Measurements from ENCODE around the gene TAS1R3. TPM values are rescaled to one million over a fixed set of nuclear protein-coding genes. Genes with fewer than 3 reads are reported as not detected.

Gene TAS1R3
- total and polyA plus RNA-seq, 10 of the 15 experiments (the other 5 are each of a cell fraction or from before 2014, with no cell fraction given) = 0.04 to 0.51 (median 0.08) TPM; not detected in 3

DNA sequence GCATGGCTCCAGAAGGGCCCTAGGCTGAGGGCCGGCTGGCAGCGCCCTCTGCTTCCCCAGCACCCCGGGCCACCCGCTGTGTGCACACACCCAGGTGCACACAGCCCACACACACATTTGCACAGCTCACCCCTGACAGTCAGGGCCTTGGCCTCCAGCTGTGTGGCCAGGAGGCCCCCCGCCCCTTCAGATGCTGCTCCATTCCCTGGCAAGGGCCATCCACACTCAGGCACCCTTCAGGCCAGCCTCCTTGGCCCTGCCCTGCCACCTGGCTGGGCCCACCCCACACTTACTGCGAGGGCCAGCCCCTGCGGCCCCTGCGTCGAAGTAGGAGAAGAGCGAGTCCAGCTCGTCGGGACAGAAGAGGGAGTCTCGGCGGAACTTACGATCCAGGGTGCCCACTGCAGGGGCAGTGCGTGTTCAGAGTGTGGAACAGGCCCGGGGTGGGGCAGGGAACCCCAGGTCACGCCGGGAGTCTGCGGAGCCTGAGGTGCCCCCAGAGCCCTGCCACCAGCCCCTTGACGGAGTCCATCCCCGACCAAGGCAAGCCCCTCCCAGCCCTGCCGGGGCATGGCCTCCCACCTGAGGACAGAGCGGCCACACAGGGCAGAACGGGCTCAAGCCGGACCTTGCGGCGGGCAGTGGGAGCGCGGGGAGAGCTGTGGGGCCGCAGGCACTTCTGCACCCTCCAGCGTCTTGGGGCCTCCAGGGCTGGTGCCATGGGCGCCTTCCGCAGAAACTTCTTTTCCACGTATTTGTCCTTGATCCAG, 35.7 kb upstream of the TAS1R3 start:
- DNase-seq (ENCODE audit: low read depth, low spot score) (no peak), ATAC-seq (no peak), FAIRE-seq (no peak)
- no peaks in the 10 kb centered on the region for H3K79me2 ChIP-seq (ENCODE audit: control insufficient read depth, insufficient read depth, low read length)
- 87% methylated on average over 35 of the region's 35 CpGs for WGBS (ENCODE audit: insufficient coverage, insufficient replicate concordance, low lambda C conversion rate, missing lambda C conversion rate)
- no peaks in the 10 kb centered on the region for H3K9me3 ChIP-seq (replicated peaks; ENCODE audit: control insufficient read depth, insufficient read depth, low read length)
- ChIA-PET CTCF (no interaction called here), POLR2A (no interaction called here), RAD21 (ENCODE audit: unreplicated experiment) (no interaction called here), SMC1A (ENCODE audit: uncharacterized antibody, unreplicated experiment) (no interaction called here)
- no peak overlapping the region for H3K27ac ChIP-seq (ENCODE audit: control insufficient read depth, insufficient read depth)
- in situ Hi-C loops (cut with MboI) (no loop called here), intact Hi-C loops (cut with micrococcal nuclease; ENCODE audit: unreplicated experiment) (no loop called here)
- H3K4me3 ChIP-seq = no peak overlapping the region
- TF ChIP-seq EZH2 (IDR thresholded peaks at IDR 0.05; ENCODE audit: borderline replicate concordance, control insufficient read depth, low read depth, low read length) (no peak), NFYA (IDR thresholded peaks at IDR 0.05; ENCODE audit: borderline replicate concordance, low read depth, low read length) (no peak), GATAD2B (conservative IDR thresholded peaks at IDR 0.05; ENCODE audit: low read depth) (no peak), RUNX3 (IDR thresholded peaks at IDR 0.05; ENCODE audit: low read length) (no peak), ZZZ3 (IDR thresholded peaks at IDR 0.05; ENCODE audit: control insufficient read depth, insufficient read length, low read depth) (no peak), EP300 (IDR thresholded peaks at IDR 0.05; ENCODE audit: borderline replicate concordance in 1 of 2, control insufficient read depth in 1 of 2, low read depth in 2 of 2, low read length in 2 of 2) (no peak), IRF4 (IDR thresholded peaks at IDR 0.05; ENCODE audit: low read depth, low read length) (no peak), ZNF207 (IDR thresholded peaks at IDR 0.05; ENCODE audit: borderline replicate concordance) (no peak), ZNF24 (IDR thresholded peaks at IDR 0.05) (no peak), TCF12 (IDR thresholded peaks at IDR 0.05; ENCODE audit: low read depth, low read length) (no peak)
- TF ChIP-seq, protein P1, sequence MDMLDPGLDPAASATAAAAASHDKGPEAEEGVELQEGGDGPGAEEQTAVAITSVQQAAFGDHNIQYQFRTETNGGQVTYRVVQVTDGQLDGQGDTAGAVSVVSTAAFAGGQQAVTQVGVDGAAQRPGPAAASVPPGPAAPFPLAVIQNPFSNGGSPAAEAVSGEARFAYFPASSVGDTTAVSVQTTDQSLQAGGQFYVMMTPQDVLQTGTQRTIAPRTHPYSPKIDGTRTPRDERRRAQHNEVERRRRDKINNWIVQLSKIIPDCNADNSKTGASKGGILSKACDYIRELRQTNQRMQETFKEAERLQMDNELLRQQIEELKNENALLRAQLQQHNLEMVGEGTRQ (IDR thresholded peaks at IDR 0.05; ENCODE audit: borderline replicate concordance, low read depth, low read length) = no peak
- TF ChIP-seq, protein P2, sequence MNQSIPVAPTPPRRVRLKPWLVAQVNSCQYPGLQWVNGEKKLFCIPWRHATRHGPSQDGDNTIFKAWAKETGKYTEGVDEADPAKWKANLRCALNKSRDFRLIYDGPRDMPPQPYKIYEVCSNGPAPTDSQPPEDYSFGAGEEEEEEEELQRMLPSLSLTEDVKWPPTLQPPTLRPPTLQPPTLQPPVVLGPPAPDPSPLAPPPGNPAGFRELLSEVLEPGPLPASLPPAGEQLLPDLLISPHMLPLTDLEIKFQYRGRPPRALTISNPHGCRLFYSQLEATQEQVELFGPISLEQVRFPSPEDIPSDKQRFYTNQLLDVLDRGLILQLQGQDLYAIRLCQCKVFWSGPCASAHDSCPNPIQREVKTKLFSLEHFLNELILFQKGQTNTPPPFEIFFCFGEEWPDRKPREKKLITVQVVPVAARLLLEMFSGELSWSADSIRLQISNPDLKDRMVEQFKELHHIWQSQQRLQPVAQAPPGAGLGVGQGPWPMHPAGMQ (IDR thresholded peaks at IDR 0.05; ENCODE audit: borderline replicate concordance) = no peak
- TF ChIP-seq, protein P3, sequence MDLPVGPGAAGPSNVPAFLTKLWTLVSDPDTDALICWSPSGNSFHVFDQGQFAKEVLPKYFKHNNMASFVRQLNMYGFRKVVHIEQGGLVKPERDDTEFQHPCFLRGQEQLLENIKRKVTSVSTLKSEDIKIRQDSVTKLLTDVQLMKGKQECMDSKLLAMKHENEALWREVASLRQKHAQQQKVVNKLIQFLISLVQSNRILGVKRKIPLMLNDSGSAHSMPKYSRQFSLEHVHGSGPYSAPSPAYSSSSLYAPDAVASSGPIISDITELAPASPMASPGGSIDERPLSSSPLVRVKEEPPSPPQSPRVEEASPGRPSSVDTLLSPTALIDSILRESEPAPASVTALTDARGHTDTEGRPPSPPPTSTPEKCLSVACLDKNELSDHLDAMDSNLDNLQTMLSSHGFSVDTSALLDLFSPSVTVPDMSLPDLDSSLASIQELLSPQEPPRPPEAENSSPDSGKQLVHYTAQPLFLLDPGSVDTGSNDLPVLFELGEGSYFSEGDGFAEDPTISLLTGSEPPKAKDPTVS (IDR thresholded peaks at IDR 0.05; ENCODE audit: low read depth, low read length) = no peak
- TF ChIP-seq, protein P4, sequence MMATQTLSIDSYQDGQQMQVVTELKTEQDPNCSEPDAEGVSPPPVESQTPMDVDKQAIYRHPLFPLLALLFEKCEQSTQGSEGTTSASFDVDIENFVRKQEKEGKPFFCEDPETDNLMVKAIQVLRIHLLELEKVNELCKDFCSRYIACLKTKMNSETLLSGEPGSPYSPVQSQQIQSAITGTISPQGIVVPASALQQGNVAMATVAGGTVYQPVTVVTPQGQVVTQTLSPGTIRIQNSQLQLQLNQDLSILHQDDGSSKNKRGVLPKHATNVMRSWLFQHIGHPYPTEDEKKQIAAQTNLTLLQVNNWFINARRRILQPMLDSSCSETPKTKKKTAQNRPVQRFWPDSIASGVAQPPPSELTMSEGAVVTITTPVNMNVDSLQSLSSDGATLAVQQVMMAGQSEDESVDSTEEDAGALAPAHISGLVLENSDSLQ (IDR thresholded peaks at IDR 0.05) = no peak
- H3K27me3 ChIP-seq (replicated peaks in 1 of 2; ENCODE audit: control insufficient read depth in 2 of 2, insufficient read depth in 2 of 2, low read length in 1 of 2) = no peaks in the 10 kb centered on the region
- no peak overlapping the region for H2AFZ ChIP-seq (ENCODE audit: control insufficient read depth, low read depth, low read length)
- H3K36me3 ChIP-seq (ENCODE audit: control insufficient read depth in 2 of 2, insufficient read depth in 2 of 2, low read length in 1 of 2) = no peaks in the 10 kb centered on the region
- no peak overlapping the region for H3K9ac ChIP-seq (ENCODE audit: control insufficient read depth, insufficient read depth, low read length)
- H3K4me2 ChIP-seq (ENCODE audit: control insufficient read depth, insufficient read depth) = no peak overlapping the region
- no TSS peak for BruUV-seq (replicated peaks)
- no peaks in the 10 kb centered on the region for H4K20me1 ChIP-seq (ENCODE audit: control insufficient read depth, insufficient read depth)
- H3K4me1 ChIP-seq (ENCODE audit: control insufficient read depth, insufficient read depth, low read length) = no peaks in the 10 kb centered on the region

All from GM12878 (cell line).